ENCODE data around the gene MEF2D.

MEF2D gene

GRCh38 chr1:156420205-156421061 is 80.1 kb downstream of the MEF2D start:
- Histone ChIP-seq H3K27me3 (peaks cover 100% of the 10 kb centered on the region), H3K4me3 (ENCODE audit: low read depth in 1 of 2, low read length in 1 of 2) (peak overlapping the region; percentile 48 to 54), H3K4me1 (ENCODE audit: control insufficient read depth in 1 of 2, insufficient read depth in 1 of 2, low read depth in 1 of 2, low read length in 1 of 2) (peaks cover 24 to 25% of the 10 kb centered on the region in 2 experiments), H3K36me3 (no peaks in the 10 kb centered on the region), H3K9me3 (no peaks in the 10 kb centered on the region), H3K27ac (no peak overlapping the region)
- no peak for TF ChIP-seq CTCF (IDR thresholded peaks at IDR 0.05)

GRCh38 chr1:156419854-156420204 is 80.7 kb downstream of the MEF2D start:
- Histone ChIP-seq H3K36me3 (no peaks in the 10 kb centered on the region), H3K4me3 (ENCODE audit: low read depth in 1 of 2, low read length in 1 of 2) (peak overlapping the region; percentile 48 to 54), H3K4me1 (ENCODE audit: control insufficient read depth in 1 of 2, insufficient read depth in 1 of 2, low read depth in 1 of 2, low read length in 1 of 2) (peaks cover 24 to 25% of the 10 kb centered on the region in 2 experiments), H3K9me3 (no peaks in the 10 kb centered on the region), H3K27ac (no peak overlapping the region), H3K27me3 (peaks cover 100% of the 10 kb centered on the region)
- TF ChIP-seq CTCF (IDR thresholded peaks at IDR 0.05): no peak

DNA sequence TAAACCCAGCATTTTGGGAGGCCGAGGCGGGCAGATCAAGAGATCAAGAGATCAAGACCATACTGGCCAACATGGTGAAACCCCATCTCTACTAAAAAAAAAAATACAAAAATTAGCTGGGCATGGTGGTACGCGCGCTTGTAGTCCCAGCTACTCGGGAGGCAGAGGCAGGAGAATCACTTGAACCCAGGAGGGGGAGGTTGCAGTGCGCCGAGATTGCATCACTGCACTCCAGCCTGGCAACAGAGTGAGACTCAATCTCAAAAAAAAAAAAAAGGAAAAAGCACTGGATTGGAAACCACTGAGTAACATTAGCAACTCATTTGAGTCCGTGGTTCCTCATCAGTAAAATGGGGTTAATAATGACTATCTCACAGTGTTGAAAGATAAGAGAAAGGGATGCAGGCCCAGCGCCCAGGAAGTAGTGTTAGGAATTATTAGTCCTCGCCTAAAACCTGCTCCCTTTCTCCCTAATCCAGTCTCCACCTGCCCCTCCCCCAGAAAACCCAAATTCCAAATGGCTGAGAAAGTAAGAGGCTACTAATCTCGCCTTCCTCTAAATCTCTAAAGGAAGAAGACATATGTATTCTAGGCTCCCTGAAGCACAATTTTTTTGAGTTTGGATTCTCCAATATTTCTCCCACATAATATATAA is 82.0 kb downstream of the MEF2D start:
- no peaks in the 10 kb centered on the region for H3K36me3 ChIP-seq

GRCh38 chr1:156417401-156418020 is 83.1 kb downstream of the MEF2D start:
- Histone ChIP-seq H3K27me3 (peaks cover 100% of the 10 kb centered on the region), H3K4me3 (ENCODE audit: low read depth in 1 of 2, low read length in 1 of 2) (no peak overlapping the region), H3K36me3 (no peaks in the 10 kb centered on the region), H3K27ac (no peak overlapping the region), H3K4me1 (ENCODE audit: control insufficient read depth in 1 of 2, insufficient read depth in 1 of 2, low read depth in 1 of 2, low read length in 1 of 2) (peaks cover 24 to 25% of the 10 kb centered on the region in 2 experiments), H3K9me3 (no peaks in the 10 kb centered on the region)
- no peak for TF ChIP-seq CTCF (IDR thresholded peaks at IDR 0.05)

More for the DNA sequence above, 82.0 kb downstream of the MEF2D start:
- Histone ChIP-seq H3K4me3 (ENCODE audit: low read depth in 1 of 2, low read length in 1 of 2) (no peak overlapping the region), H3K9me3 (no peaks in the 10 kb centered on the region), H3K27me3 (peaks cover 100% of the 10 kb centered on the region), H3K4me1 (ENCODE audit: control insufficient read depth in 1 of 2, insufficient read depth in 1 of 2, low read depth in 1 of 2, low read length in 1 of 2) (peaks cover 24 to 25% of the 10 kb centered on the region in 2 experiments), H3K27ac (no peak overlapping the region)
- TF ChIP-seq CTCF (IDR thresholded peaks at IDR 0.05): no peak

DNA sequence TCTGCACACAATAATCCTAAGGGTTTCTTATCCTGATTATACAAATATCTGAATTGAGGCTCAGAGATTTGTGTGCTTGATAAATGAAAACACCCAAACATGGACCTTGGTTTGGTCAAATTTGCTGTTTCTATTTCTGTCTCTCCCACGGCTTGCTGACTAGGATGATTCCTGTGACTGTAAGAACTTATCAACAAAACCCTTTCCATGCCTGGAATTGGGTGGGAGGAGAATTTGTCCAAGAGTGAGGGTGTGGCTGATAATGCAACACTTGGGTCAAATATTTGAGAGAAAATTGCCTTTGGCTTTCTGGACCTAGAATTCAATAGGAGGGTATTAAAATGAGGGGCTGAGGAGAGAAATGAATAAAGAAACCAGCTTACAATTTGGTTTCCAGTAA is 83.6 kb downstream of the MEF2D start:
- no peaks in the 10 kb centered on the region for H3K9me3 ChIP-seq
- H3K4me1 ChIP-seq (ENCODE audit: control insufficient read depth in 1 of 2, insufficient read depth in 1 of 2, low read depth in 1 of 2, low read length in 1 of 2): peaks cover 24 to 25% of the 10 kb centered on the region in 2 experiments
- H3K27ac ChIP-seq: no peak overlapping the region
- H3K4me3 ChIP-seq (ENCODE audit: low read depth in 1 of 2, low read length in 1 of 2): no peak overlapping the region
- no peaks in the 10 kb centered on the region for H3K36me3 ChIP-seq
- TF ChIP-seq CTCF (IDR thresholded peaks at IDR 0.05): no peak
- peaks cover 100% of the 10 kb centered on the region for H3K27me3 ChIP-seq

Data from neutrophil (primary cell).